CD14-positive monocyte (primary cell): Measurements from ENCODE around the gene ABCA7. TPM values are rescaled to one million over a fixed set of nuclear protein-coding genes. Genes with fewer than 3 reads are reported as not detected.

Experiments used
- DNase-seq, 3 donors: peaks; one replicate each; pipeline ENCODE4 v3.0.0-alpha.2; 2011 to 2022
- H2AFZ ChIP-seq: 2 replicates; pipeline ENCODE4 v1.6.0; 2012; ENCODE audit warnings: mild to moderate bottlenecking, low read depth, low read length, inconsistent platforms; ENCODE audit not compliant: insufficient read depth, poor library complexity, severe bottlenecking
- H3K27ac ChIP-seq, 2 donors: 1 replicate in 1 of 2; 2 replicates in 1 of 2; pipeline ENCODE4 v1.5.1; 2012 to 2013; ENCODE audit warnings: low read length in 2 of 2, control low read depth in 1 of 2, inconsistent platforms in 1 of 2, low read depth in 1 of 2, mild to moderate bottlenecking in 1 of 2
- H3K27me3 ChIP-seq, 2 donors: one replicate each; pipeline versions ENCODE4 v1.6.0 to v1.6.1; 2011 to 2013; ENCODE audit warnings: low read length in 2 of 2; ENCODE audit not compliant: control insufficient read depth in 2 of 2, insufficient read depth in 2 of 2
- H3K36me3 ChIP-seq, 2 donors: replicated peaks in 1 of 2; 1 replicate in 1 of 2; 2 replicates in 1 of 2; pipeline versions ENCODE4 v1.5.1 to v1.6.1; 2012 to 2013; ENCODE audit warnings: low read length in 2 of 2, control low read depth in 1 of 2, inconsistent platforms in 1 of 2, mild to moderate bottlenecking in 1 of 2; ENCODE audit not compliant: insufficient read depth in 2 of 2, control insufficient read depth in 1 of 2
- H3K4me1 ChIP-seq, 2 donors: 1 replicate in 1 of 2; 2 replicates in 1 of 2; pipeline versions ENCODE4 v1.5.1 to v1.6.1; 2012 to 2013; ENCODE audit warnings: low read length in 2 of 2, control low read depth in 1 of 2, inconsistent platforms in 1 of 2, mild to moderate bottlenecking in 1 of 2, moderate library complexity in 1 of 2; ENCODE audit not compliant: insufficient read depth in 2 of 2, control insufficient read depth in 1 of 2
- H3K4me2 ChIP-seq: replicated peaks from 2 replicates; pipeline ENCODE3; 2012; ENCODE audit warnings: low read length, moderate library complexity, mild to moderate bottlenecking; ENCODE audit not compliant: poor library complexity, severe bottlenecking; ENCODE audit errors: extremely low read depth
- H3K4me3 ChIP-seq, 3 experiments: fragments of 200-600 bp in 1 of 3; sonication (generic) in 1 of 3; replicated peaks in 1 of 3; 1 replicate in 2 of 3; 2 replicates in 1 of 3; pipeline ENCODE4 v1.5.1; 2011 to 2013; ENCODE audit warnings: low read length in 3 of 3, mild to moderate bottlenecking in 3 of 3, control low read depth in 2 of 3, low read depth in 2 of 3, inconsistent platforms in 1 of 3, moderate library complexity in 1 of 3
- H3K79me2 ChIP-seq: 2 replicates; pipeline ENCODE4 v1.6.0; 2012; ENCODE audit warnings: mild to moderate bottlenecking, control low read depth, inconsistent platforms, low read length, moderate library complexity; ENCODE audit not compliant: insufficient read depth
- H3K9ac ChIP-seq: 2 replicates; pipeline ENCODE4 v1.6.0; 2017; ENCODE audit warnings: low read length, mild to moderate bottlenecking; ENCODE audit not compliant: insufficient read depth, poor library complexity, severe bottlenecking
- H3K9me3 ChIP-seq, 2 donors: replicated peaks in 1 of 2; 1 replicate in 1 of 2; 2 replicates in 1 of 2; pipeline versions ENCODE4 v1.5.1 to v1.6.1; 2012 to 2013; ENCODE audit warnings: low read length in 2 of 2, control low read depth in 1 of 2; ENCODE audit not compliant: control insufficient read depth in 1 of 2, insufficient read depth in 1 of 2
- H4K20me1 ChIP-seq: 2 replicates; pipeline ENCODE4 v1.6.0; 2012; ENCODE audit warnings: mild to moderate bottlenecking, low read length, control low read depth, moderate library complexity; ENCODE audit not compliant: insufficient read depth
- H3K27ac Mint-ChIP-seq, 7 donors: one replicate each; pipeline ENCODE4 v1.8.0; 2020; ENCODE audit warnings: mild to moderate bottlenecking in 7 of 7, mixed read lengths in 7 of 7, moderate library complexity in 6 of 7, inconsistent platforms in 2 of 7
- H3K27me3 Mint-ChIP-seq, 3 donors: one replicate each; pipeline ENCODE4 v1.8.0; 2021 to 2022; ENCODE audit warnings: low read depth in 3 of 3, mild to moderate bottlenecking in 3 of 3, mixed read lengths in 3 of 3, moderate library complexity in 3 of 3, inconsistent platforms in 1 of 3
- H3K36me3 Mint-ChIP-seq, 2 donors: one replicate each; pipeline ENCODE4 v1.8.0; 2020; ENCODE audit warnings: mixed read lengths in 2 of 2, inconsistent platforms in 1 of 2, mild to moderate bottlenecking in 1 of 2
- H3K4me1 Mint-ChIP-seq: one replicate; pipeline ENCODE4 v1.8.0; 2020; ENCODE audit warnings: mild to moderate bottlenecking, mixed read lengths
- H3K4me3 Mint-ChIP-seq, 2 donors: one replicate each; pipeline ENCODE4 v1.8.0; 2020; ENCODE audit warnings: mild to moderate bottlenecking in 2 of 2, mixed read lengths in 2 of 2, moderate library complexity in 1 of 2
- H3K9me3 Mint-ChIP-seq, 7 donors: one replicate each; pipeline ENCODE4 v1.8.0; 2020 to 2022; ENCODE audit warnings: mixed read lengths in 7 of 7, mild to moderate bottlenecking in 6 of 7, moderate library complexity in 6 of 7, inconsistent platforms in 2 of 7
- CTCF ChIP-seq: fragments of 200-600 bp; IDR thresholded peaks from one replicate; pipeline ENCODE4 v1.8.0; 2022; ENCODE audit warnings: antibody characterized with exemption, mild to moderate bottlenecking
- WGBS: methylation state at CpG from one replicate; pipeline ENCODE4 v1.1.5; 2013; ENCODE audit warnings: missing lambda C conversion rate; ENCODE audit not compliant: insufficient coverage; 5-methylcytosine and 5-hydroxymethylcytosine counted together
- intact Hi-C, 2 donors: fragments of 100-400 bp; cut with micrococcal nuclease; formaldehyde crosslinking; loops; one replicate each; pipeline versions ENCODE4 v1.15.0 to v1.15.1; 2023
- polyA plus RNA-seq, 3 donors: library from polyadenylated mRNA; depleted of rRNA in 1 of 3; unstranded in 2 of 3; stranded (reverse) in 1 of 3; fragments of 300-500 nt in 2 of 3; fragments of >200 nt in 1 of 3; fragmentation: Illumina TruSeq in 2 of 3; gene quantifications; 1 replicate in 2 of 3; 2 replicates in 1 of 3; pipeline ENCODE4 v1.2.3, GENCODE V29; 2012 to 2021

Gene ABCA7
- polyA plus RNA-seq, 3 donors = 1.7 to 104 (median 7.8) TPM

- Mint-ChIP-seq H3K27me3 (peaks cover 0 to 2% (median 2%) of the 10 kb centered on the region in 3 donors), H3K9me3 (peaks cover 0 to 9% (median 0%) of the 10 kb centered on the region in 7 donors), H3K36me3 (peaks cover 9 to 16% of the 10 kb centered on the region in 2 donors), H3K27ac (peak overlapping the region in 1 of 7 donors; percentile 43), H3K4me3 (peak overlapping the region in 1 of 2 donors; percentile 12), H3K4me1 (peaks cover 37% of the 10 kb centered on the region)
- peaks cover 29% of the 10 kb centered on the region for H3K79me2 ChIP-seq
- no peak for TF ChIP-seq CTCF
- peaks cover 0 to 4% of the 10 kb centered on the region in 2 donors for H3K36me3 ChIP-seq
- H2AFZ ChIP-seq = no peak overlapping the region
- intact Hi-C loops = no loop called here
- 94% methylated on average over 22 of the region's 37 CpGs for WGBS
- H4K20me1 ChIP-seq = peaks cover 42% of the 10 kb centered on the region
- H3K9ac ChIP-seq = no peak overlapping the region
- H3K27ac ChIP-seq = no peak overlapping the region
- H3K4me3 ChIP-seq = peak overlapping the region in 1 of 3 experiments; percentile 100
- DNase-seq = no peak
- H3K9me3 ChIP-seq = no peaks in the 10 kb centered on the region
- no peak overlapping the region for H3K4me2 ChIP-seq
- H3K27me3 ChIP-seq = no peaks in the 10 kb centered on the region
- H3K4me1 ChIP-seq = peaks cover 46 to 56% of the 10 kb centered on the region in 2 donors
These were observed 24.2 kb downstream of the ABCA7 start for GRCh38 chr19:1063909-1064660.

- Histone ChIP-seq H3K4me3 (peak overlapping the region in 1 of 3 experiments; percentile 100), H3K36me3 (peaks cover 4 to 8% of the 10 kb centered on the region in 2 donors), H2AFZ (no peak overlapping the region), H3K79me2 (peaks cover 37% of the 10 kb centered on the region), H3K4me1 (peaks cover 54 to 65% of the 10 kb centered on the region in 2 donors), H3K9me3 (no peaks in the 10 kb centered on the region), H3K27me3 (no peaks in the 10 kb centered on the region), H3K4me2 (peak overlapping the region; percentile 59), H3K27ac (no peak overlapping the region), H3K9ac (no peak overlapping the region), H4K20me1 (peaks cover 51% of the 10 kb centered on the region)
- DNase-seq = peak; percentile 71 to 78 (median 76)
- H3K9me3 Mint-ChIP-seq = peaks cover 0 to 5% (median 0%) of the 10 kb centered on the region in 7 donors
- peaks cover 45% of the 10 kb centered on the region for H3K4me1 Mint-ChIP-seq
- H3K4me3 Mint-ChIP-seq = peak overlapping the region; percentile 37 to 55
- H3K27me3 Mint-ChIP-seq = peaks cover 0 to 2% (median 2%) of the 10 kb centered on the region in 3 donors
- TF ChIP-seq CTCF = peak; percentile 93
- peaks cover 15 to 18% of the 10 kb centered on the region in 2 donors for H3K36me3 Mint-ChIP-seq
- intact Hi-C loops = loop anchor here (5.0 kb wide), 2 partner anchors 37 to 43 kb away; partner anchors contain the start of genes GPX4 (in 2 of the 2), RNU6-2 (in 1 of the 2) and TMEM259 (in 1 of the 2)
- peak overlapping the region in 3 of 7 donors; percentile 41 to 75 (median 55) for H3K27ac Mint-ChIP-seq
- WGBS = 14% methylated on average over 54 of the region's 60 CpGs
These were observed 25.0 kb downstream of the ABCA7 start for GRCh38 chr19:1064661-1065605.
